ENCODE results near the gene NINJ2. TPM values are rescaled to one million over a fixed set of nuclear protein-coding genes. Genes with fewer than 3 reads are reported as not detected.

The NINJ2 gene
- total RNA-seq, 1 experiment from 2014 or later, result 3.1 TPM

GRCh38 chr12:546265-546919 lies 116.9 kb downstream of the NINJ2 start:
- DNase-seq, result no peak
- Histone ChIP-seq H3K4me3 (no peak overlapping the region), H3K36me3 (no peaks in the 10 kb centered on the region), H3K9me3 (no peaks in the 10 kb centered on the region), H3K27me3 (peaks cover 8% of the 10 kb centered on the region; the same call in 1 of the 2 replicates)

DNA sequence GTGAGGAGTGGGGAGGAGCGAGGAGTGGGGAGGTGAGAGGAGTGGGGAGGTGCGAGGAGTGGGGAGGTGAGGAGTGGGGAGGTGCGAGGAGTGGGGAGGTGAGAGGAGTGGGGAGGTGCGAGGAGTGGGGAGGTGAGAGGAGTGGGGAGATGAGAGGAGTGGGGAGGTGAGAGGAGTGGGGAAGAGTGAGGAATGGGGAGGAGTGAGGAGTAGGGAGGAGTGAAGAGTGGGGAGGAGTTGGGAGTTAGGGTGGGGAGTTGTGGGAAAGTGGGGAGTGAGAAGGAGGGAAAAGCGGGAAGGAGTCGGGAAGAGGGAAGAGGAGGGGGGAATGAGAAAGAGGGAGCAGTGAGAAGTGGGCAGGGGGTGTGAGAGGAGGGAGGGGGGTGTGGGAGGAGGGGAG lies 117.4 kb downstream of the NINJ2 start:
- peaks cover 5% of the 10 kb centered on the region; the same call in 1 of the 2 replicates for H3K27me3 ChIP-seq

GRCh38 chr12:544941-545635 lies 118.2 kb downstream of the NINJ2 start:
- no peaks in the 10 kb centered on the region for H3K36me3 ChIP-seq
- no peak for DNase-seq
- no peaks in the 10 kb centered on the region for H3K9me3 ChIP-seq
- H3K27me3 ChIP-seq, result peaks cover 5% of the 10 kb centered on the region; the same call in 1 of the 2 replicates
- H3K4me3 ChIP-seq, result no peak overlapping the region

More for the DNA sequence above, 117.4 kb downstream of the NINJ2 start:
- Histone ChIP-seq H3K4me3 (no peak overlapping the region), H3K9me3 (no peaks in the 10 kb centered on the region), H3K36me3 (no peaks in the 10 kb centered on the region)
- DNase-seq, result no peak

GRCh38 chr12:544142-544541 lies 119.1 kb downstream of the NINJ2 start:
- Histone ChIP-seq H3K36me3 (no peaks in the 10 kb centered on the region), H3K4me3 (no peak overlapping the region), H3K9me3 (no peaks in the 10 kb centered on the region), H3K27me3 (peaks cover 5% of the 10 kb centered on the region; the same call in 1 of the 2 replicates)
- no peak for DNase-seq

DNA sequence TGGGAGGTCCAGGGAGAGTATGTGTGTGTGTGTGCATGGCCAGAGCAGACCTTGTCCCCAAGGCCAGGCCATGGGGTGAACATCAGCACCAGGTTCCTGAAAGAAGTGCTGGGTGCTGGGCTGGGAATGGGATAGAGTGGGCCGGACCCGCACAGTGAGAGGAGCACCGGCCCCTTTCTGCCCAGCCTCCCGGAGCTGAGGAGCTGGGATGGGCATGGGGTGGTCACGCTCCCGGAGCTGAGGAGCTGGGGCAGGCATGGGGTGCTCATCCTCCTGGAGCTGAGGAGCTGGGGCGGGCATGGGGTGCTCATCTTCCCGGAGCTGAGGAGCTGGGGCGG lies 120.2 kb downstream of the NINJ2 start:
- no peak for DNase-seq
- H3K36me3 ChIP-seq, result no peaks in the 10 kb centered on the region
- no peak overlapping the region for H3K4me3 ChIP-seq
- H3K9me3 ChIP-seq, result no peaks in the 10 kb centered on the region
- H3K27me3 ChIP-seq, result peaks cover 5% of the 10 kb centered on the region; the same call in 1 of the 2 replicates

DNA sequence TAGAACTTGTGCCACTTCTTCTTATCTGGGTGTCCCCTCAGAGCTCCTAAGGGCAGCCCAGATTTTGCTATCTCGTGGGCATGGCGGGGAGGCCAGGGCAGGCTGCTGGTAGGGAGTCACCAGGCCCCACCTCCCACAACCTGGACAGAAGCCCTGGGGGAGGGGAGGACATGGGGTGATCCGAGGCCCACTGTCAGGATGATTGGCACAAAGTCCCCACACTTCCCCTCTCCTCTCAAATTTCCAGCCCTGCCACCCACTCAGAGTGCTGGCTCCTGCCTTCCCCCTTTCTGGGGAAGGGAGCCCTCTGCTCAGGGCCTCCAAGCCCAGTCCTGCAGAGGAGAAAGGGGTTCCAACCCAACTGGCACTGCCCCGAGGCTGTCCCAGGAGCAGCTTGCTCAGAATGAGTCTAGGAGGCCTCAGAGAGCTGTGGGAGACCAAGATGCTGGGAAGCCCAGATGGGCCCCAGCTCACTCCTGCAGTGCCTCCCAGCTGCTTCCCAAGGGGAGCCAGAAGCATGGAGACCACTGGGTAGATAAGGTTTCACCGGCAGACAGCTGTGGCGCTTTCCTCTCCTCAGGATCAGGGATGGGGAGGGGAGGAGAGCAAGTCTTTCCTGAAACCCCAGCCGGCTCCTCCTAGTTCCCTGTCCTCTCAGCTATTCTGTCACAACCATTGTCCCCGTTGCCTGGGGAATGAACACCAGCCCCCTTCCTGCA lies 120.7 kb downstream of the NINJ2 start:
- Histone ChIP-seq H3K9me3 (no peaks in the 10 kb centered on the region), H3K36me3 (no peaks in the 10 kb centered on the region), H3K4me3 (no peak overlapping the region), H3K27me3 (peaks cover 5% of the 10 kb centered on the region; the same call in 1 of the 2 replicates)
- DNase-seq, result no peak

GRCh38 chr12:541676-542324 lies 121.4 kb downstream of the NINJ2 start:
- no peak for DNase-seq
- no peaks in the 10 kb centered on the region for H3K9me3 ChIP-seq
- H3K27me3 ChIP-seq, result peaks cover 2% of the 10 kb centered on the region; the same call in 1 of the 2 replicates
- H3K4me3 ChIP-seq, result no peak overlapping the region
- no peaks in the 10 kb centered on the region for H3K36me3 ChIP-seq

DNA sequence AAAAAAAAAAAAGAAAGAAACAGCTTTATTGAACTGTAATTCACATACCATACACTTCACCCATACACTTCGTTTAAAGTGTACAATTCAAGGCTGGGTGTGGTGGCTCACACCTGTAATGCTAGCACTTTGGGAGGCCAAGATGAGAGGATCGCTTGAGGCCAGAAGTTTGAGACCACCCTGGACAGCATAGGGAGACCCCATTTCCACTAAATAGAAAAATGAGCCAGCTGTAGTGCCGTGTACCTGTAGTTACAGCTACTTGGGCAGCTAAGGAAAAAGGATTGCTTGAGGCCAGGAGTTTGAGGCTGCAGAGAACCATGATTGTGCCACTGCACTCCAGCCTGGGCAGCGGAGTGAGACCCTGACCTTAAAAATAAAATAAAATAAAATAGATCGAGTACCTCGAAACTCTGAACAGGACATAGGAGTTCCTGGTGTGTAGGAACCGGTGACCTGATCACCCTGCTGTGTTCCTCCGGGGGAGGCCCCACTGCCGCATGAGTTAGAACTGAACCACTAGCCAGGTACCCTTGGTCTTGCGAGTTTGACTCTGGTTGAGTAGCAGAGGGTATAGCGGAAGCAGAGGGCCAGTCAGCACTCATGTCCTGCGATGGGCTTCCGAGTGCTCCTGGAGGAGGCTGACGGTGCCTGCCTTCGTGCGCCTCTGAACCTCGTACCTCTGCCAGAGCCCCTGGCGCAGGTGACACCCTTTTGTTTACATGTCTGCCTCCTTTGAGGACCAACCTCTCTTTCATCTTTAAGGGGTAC lies 123.5 kb downstream of the NINJ2 start:
- Histone ChIP-seq H3K27me3 (no peaks in the 10 kb centered on the region; the same call in 1 of the 2 replicates), H3K4me3 (no peak overlapping the region), H3K36me3 (no peaks in the 10 kb centered on the region), H3K9me3 (no peaks in the 10 kb centered on the region)
- no peak for DNase-seq

DNA sequence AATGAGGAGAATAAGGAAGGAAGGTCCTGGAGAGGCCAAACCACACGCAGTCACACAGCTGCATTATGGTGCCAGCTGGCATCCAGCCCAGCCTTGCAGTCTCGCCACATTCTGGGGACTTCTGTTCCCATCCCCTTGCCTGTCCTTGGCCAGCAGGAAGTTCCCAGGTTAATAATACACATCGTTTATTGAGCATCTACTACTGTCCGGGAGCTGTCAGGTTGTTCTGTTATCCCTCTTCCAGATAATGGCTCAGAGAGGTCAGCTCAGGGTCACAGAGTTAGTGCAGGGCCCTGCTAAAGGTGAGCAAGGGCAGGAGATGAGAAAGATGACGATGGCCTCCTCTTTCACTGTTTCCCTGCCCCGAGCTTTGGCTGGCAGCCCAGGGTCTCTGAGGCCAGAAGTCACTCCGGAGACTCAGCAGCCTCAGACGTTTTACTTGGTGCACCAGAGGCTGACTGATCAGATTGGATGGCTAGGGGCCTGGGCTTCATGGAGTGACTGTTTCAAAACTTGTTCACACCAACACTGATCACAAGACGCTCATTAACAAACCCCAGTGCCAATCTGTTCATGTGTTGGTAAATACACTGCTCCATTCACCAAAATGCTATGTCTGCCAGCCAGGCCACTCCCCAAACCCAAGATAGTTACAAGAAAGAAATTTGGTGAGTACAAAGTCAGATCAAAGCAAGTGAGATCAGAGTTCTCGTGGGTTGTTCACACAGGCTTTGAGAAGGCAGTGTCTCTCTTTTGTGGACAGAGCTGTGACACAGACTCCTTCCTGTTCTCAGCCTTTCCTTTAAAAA lies 124.3 kb downstream of the NINJ2 start:
- H3K36me3 ChIP-seq, result no peaks in the 10 kb centered on the region
- DNase-seq, result peak; percentile 60
- no peaks in the 10 kb centered on the region; the same call in 1 of the 2 replicates for H3K27me3 ChIP-seq
- no peak overlapping the region for H3K4me3 ChIP-seq
- no peaks in the 10 kb centered on the region for H3K9me3 ChIP-seq

GRCh38 chr12:537772-538171 lies 125.5 kb downstream of the NINJ2 start:
- no peak for DNase-seq
- no peaks in the 10 kb centered on the region; the same call in 1 of the 2 replicates for H3K27me3 ChIP-seq
- no peak overlapping the region for H3K4me3 ChIP-seq
- no peaks in the 10 kb centered on the region for H3K36me3 ChIP-seq
- no peaks in the 10 kb centered on the region for H3K9me3 ChIP-seq

- H3K36me3 ChIP-seq, result no peaks in the 10 kb centered on the region
- DNase-seq, result no peak
- no peaks in the 10 kb centered on the region for H3K27me3 ChIP-seq
- no peak overlapping the region for H3K4me3 ChIP-seq
- peaks cover 7% of the 10 kb centered on the region for H3K9me3 ChIP-seq
Measured at GRCh38 chr12:536751-537245, 126.4 kb downstream of the NINJ2 start.

- no peak for DNase-seq
- Histone ChIP-seq H3K27me3 (no peaks in the 10 kb centered on the region), H3K36me3 (no peaks in the 10 kb centered on the region), H3K9me3 (peaks cover 10% of the 10 kb centered on the region), H3K4me3 (no peak overlapping the region)
Measured at GRCh38 chr12:535396-535795, 127.8 kb downstream of the NINJ2 start.

DNA sequence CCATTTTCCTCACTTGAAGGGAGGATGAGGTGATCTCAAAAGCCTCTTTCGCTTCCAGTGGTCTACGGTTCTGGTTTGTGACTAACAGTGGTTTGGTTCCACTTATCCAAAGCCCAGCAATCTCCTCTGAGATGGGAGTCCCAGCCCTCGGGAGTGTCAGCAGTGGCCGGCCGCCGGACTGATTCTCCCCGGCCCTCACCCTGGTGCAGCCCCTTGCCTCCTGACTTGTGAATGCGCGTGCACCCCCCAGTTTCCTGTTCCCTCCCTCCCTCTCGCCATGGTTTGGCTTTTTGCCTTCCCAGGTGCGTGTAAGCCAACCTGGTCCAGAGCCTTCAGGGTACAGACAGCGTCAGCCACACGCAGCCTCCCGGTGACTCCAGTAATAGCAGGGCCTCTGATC lies 129.0 kb downstream of the NINJ2 start:
- no peak overlapping the region for H3K4me3 ChIP-seq
- DNase-seq, result no peak
- H3K36me3 ChIP-seq, result no peaks in the 10 kb centered on the region

GRCh38 chr12:533718-534117 lies 129.5 kb downstream of the NINJ2 start:
- no peak overlapping the region for H3K4me3 ChIP-seq
- no peak for DNase-seq
- no peaks in the 10 kb centered on the region for H3K36me3 ChIP-seq
- H3K27me3 ChIP-seq, result no peaks in the 10 kb centered on the region
- H3K9me3 ChIP-seq, result peaks cover 14% of the 10 kb centered on the region

More for the DNA sequence above, 129.0 kb downstream of the NINJ2 start:
- Histone ChIP-seq H3K9me3 (peaks cover 12% of the 10 kb centered on the region), H3K27me3 (no peaks in the 10 kb centered on the region)

GRCh38 chr12:532908-533565 lies 130.2 kb downstream of the NINJ2 start:
- Histone ChIP-seq H3K36me3 (no peaks in the 10 kb centered on the region), H3K4me3 (no peak overlapping the region), H3K9me3 (peaks cover 14% of the 10 kb centered on the region), H3K27me3 (no peaks in the 10 kb centered on the region)
- peak; percentile 79 for DNase-seq
